IPS-11a (cell line): ENCODE results near the gene TNFAIP8L3.
"Not testable (repeated sequence)": the region's sequence is repeated elsewhere in the genome, so short reads cannot be mapped to it uniquely, and the experiment has no call there.

Source experiments
- H3K4me3 ChIP-seq: one replicate; pipeline ENCODE4 v1.5.1; 2013; ENCODE audit warnings: low read depth, low read length, control low read depth

Gene TNFAIP8L3

DNA sequence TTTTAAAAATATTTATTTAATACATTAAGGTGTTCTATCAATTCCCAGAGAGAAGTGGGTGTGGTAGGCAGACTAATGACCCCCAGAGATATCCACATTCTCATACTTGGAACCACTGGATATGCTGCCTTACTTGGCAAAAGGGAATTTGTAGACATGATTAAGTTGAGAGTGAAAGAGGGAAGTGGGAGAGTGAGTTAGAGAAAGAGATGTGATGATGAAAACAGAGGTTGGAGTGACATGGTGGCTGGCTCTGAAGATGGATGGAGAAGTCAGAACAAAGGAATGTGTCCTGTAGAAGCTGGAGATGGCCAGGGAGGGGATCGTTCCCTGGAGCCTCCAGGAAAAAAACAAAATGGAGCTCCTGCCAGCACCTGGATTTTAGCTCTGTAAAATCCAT, 32.0 kb downstream of the TNFAIP8L3 start:
- no peak overlapping the region for H3K4me3 ChIP-seq

DNA sequence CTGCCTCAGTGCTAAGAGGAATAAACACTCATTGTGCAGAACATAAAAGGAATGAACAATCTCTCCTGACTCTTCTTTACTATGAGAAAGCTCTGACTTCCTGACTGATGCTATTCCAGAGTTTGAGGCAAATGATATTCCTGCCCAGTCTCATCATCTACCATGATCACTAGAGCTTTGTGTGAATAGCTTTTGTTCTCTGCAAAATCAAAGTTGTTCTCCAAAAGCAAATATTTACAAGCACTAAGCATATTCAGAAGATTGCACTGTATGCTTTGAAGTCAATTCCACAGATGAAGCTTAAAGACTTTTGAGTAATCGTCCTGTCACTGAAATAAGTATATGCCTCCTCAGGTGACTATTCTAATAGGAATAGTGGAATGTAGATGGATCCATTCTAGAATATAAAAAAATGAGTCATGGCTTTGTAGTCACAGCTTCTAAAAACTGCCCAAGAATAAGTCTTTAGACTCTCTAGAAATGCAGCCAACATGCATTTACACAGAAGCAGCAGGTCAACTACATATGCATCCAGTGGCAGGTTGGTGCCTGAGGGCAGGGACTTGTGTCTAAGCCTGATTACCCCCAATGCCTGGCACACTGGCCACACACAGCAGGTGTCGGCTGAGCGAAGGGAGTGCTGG, 34.6 kb downstream of the TNFAIP8L3 start:
- H3K4me3 ChIP-seq = no peak overlapping the region

DNA sequence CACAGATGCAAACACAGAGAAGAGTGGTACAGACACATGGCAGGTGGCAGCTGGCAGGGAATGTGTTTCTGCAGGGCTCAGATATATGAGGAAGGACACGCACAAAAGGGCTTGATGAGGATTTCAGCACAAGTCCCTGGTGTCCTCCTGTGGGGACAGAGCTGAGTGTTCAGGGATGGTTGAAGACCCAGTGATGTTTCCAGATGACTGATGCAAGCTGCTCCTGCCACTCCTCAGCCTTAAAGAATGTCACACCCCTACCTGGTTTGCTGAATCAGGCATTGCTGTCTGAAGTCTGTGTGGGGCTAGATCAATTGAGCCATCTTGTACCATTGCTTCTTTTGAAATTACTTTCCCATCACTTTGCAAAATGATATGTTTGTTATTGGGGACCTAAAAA, 40.2 kb downstream of the TNFAIP8L3 start:
- H3K4me3 ChIP-seq = no peak overlapping the region

DNA sequence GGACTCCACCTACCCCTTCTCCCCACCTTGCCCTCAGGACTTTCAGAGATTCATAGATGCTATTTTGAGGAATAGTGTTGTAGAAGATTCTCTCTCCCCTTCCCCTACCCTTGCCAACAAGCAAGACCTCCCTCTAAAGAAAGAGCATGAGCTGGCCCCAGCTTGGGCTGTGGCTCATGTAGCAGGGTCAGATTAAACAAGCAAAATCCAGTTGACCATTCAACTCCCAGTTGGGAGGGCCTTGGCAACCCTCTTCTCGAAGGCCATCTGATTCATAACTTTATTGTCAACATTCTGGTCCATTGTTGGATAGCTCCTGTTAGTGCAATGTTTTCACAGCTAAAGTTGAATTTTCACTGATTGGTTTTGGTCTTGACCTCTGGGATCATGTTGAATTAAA, 41.1 kb downstream of the TNFAIP8L3 start:
- H3K4me3 ChIP-seq = no peak overlapping the region

DNA sequence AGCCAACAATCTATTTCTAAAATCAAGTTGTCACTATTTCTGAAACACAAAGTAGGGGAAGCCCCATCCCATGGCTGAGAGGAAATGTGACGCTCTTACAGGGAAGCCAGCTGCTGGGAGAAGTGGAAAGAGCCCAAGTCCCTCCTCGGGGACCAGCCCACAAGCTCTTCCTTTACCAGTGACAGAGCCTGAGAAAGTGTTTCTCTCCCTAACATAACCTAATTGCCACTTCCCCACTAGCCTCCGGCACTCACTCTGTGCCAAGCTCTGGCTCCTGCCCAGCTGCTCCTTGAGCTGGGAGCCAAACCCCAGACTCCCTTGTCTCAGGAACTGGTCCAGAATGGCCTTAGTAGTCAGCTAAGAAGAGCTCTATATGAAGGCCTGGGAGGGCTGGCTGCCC, 42.9 kb downstream of the TNFAIP8L3 start:
- no peak overlapping the region for H3K4me3 ChIP-seq

DNA sequence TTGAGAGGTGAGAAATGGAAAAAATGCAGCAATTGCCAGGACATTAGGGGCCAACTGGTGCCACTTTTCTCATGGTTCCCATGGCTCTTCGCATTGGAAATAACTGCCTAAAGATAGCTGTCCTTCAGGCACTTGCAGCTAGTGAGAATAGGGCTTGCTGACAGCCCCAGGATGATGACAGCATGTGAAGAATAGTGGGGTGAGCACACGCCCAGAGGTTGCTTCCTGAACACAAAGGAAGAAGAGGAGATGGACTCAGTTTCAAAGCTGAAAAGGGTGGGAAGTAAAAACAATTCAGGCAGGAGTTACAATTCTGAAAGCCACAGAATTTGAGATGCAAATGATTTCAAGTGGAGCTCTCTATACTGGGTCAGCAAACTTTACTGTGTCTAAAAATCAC, 45.6 kb downstream of the TNFAIP8L3 start:
- H3K4me3 ChIP-seq = no peak overlapping the region

DNA sequence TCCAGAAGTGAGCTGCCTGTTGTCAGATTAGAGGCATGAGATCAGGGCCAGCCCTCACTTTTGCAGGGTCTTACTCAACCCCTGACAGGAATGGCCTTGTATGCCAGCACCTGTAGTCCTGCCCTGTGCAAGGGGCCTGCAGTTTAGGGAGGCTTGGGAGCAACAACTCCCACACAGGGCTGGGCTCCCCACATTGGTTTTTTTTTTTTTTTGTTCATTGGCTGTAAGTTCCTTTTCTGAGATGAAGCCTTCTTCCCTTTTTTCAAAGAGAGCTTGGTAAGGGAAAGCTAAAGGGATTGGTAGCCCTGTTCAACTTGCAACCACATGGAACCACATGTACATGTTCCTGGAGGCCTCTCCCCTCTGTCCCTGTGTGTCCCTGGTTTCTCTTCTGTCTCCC, 46.4 kb downstream of the TNFAIP8L3 start:
- no peak overlapping the region for H3K4me3 ChIP-seq

DNA sequence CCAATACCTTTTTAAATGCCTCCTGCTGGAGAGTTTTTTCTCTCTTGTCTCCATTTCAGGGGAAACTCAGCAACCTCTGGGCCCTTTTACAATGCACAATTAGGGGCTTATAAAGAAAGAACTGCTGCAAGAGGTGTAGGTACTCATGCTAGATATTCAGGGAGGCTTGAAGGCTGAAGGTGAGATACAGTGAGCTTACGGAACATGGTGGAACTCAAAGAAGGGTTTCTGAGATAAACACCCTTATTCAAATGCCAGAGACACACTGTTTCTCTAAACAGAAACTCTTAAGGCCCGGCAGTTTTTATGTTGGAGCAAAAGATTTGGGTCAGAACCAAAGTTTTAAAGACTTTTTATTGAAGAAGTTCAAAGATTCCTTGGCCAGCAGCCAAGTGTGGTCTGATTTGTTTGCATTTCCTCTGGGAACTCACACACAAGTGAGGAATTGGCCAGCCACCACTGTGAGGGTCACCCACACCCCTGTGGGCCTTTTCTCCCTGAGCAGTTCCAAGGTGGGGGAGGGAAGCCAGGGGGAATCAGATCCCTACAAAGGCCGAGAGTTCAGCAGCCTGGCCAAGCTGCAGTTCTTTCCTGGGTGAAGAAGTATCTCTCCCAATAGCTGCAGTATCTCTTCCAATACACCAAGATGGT, 47.8 kb downstream of the TNFAIP8L3 start:
- no peak overlapping the region for H3K4me3 ChIP-seq

DNA sequence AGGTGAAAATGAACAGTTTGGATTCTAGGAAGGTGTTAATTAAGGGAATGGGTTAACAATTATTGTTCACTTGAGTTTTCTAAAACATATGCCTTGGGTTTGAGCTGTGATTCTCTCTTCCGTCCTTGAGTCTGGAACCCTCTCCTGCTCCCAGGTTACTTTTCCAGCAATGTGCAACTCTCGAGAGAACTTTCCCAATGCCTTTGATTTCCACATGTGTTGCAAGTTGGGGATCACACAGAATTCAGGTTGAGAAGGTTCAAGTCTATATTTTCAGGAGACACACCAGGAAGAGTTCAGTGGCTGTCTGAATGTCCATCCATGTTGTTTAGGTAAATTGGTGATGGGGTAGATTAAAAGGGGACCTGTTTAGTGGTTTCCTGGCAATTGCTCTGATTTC, 48.7 kb downstream of the TNFAIP8L3 start:
- H3K4me3 ChIP-seq = no peak overlapping the region

DNA sequence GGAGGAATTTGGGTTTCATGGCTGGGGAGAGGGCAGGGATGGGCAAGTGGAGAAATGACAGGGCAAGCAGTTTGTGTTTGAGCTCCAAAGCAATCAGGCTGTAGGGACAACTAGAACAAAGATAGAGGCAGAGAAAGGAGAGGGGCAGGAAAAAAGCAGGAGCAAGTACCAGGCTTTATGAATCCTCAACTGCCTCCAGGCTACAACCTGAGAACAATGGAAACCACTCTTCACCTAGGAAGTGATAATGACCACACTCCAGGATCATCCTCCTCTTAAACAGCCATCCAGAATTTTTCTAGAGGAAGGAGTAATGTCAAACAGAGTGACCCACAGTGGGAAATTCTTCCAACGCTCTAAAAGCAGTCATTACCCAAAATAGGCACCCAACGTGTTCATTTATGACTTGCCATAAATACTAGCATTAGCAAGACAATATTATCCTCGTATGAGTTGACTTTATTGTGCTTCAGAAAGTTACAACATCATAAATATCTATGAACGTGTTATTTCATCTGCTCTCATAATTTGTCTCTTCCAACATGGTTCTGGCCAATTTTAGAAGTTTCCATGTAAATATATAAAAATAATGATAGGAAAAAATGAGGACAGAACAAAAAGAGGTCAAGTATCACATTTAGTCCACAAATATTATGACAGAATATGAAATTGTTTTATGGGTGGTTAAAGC, 50.5 kb downstream of the TNFAIP8L3 start:
- no peak overlapping the region for H3K4me3 ChIP-seq

DNA sequence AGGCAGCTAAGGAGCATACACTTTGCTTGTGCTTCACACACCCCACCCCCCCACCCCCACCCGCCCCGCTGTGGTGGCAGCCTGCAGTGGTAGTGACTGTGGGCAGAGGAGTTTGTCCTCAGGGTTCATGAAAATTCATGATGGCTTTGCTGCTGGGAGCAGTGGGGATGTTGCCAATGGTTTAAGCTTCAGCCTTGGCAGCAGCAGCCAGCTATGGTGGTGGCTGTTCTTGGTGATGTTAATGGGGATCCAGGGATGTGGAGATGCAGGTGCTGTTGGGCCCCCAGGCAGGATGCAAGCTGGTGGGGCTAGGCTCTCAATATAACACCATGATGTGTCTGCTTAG, 55.8 kb downstream of the TNFAIP8L3 start:
- no peak overlapping the region for H3K4me3 ChIP-seq

DNA sequence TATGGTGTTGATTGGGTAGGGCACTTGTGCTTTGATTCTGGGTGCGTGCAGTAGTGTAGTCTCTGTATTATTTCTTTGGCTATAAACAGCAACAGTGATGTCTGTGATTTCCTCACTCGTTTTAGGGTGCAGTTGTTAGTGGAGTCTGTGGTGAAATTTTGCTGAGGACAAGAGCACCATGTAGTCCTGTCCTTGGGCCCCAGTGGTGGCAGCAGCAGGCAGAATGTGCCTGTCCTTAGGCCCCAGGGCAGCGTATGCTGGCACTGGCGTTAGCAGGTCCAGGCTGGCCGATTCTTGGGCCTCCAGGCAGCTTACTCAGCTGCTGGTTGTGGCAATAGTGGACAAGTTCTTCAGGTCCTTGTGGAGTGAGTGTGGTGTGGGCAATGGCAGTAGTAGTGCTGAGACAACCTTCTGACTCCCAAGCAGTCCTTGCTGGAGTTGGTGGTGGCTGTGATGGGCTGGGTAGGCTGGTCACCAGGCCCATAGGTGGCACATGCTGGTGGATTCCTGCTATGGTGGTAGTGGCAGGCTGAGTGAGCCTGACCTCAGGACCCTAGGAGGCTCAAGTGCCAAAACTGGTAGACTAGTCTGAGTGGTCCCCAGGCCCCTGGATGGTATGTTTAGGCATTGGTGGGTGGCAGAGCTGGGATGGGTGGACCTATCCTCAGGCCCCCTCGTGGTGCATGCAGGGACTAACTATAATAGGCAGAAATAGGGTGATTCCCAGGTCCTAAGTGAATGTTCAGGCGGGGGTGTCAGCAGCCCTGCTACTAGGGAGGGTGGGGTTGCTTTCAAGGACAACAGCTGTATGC, 56.3 kb downstream of the TNFAIP8L3 start:
- H3K4me3 ChIP-seq = no peak overlapping the region

DNA sequence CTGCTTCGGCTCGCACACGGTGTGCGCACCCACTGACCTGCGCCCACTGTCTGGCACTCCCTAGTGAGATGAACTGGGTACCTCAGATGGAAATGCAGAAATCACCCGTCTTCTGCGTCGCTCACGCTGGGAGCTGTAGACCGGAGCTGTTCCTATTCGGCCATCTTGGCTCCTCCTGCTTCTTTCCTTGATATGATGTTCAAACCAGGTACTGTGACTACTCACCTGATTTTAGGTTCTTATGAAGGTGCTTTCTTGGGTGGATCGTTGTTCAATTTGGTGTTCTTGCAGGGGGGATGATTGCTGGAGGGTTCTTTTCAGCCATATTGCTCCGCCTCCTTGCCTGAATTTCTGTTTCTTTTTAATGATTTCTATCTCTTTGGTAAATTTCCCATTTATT, 57.2 kb downstream of the TNFAIP8L3 start:
- not testable (repeated sequence) for H3K4me3 ChIP-seq

DNA sequence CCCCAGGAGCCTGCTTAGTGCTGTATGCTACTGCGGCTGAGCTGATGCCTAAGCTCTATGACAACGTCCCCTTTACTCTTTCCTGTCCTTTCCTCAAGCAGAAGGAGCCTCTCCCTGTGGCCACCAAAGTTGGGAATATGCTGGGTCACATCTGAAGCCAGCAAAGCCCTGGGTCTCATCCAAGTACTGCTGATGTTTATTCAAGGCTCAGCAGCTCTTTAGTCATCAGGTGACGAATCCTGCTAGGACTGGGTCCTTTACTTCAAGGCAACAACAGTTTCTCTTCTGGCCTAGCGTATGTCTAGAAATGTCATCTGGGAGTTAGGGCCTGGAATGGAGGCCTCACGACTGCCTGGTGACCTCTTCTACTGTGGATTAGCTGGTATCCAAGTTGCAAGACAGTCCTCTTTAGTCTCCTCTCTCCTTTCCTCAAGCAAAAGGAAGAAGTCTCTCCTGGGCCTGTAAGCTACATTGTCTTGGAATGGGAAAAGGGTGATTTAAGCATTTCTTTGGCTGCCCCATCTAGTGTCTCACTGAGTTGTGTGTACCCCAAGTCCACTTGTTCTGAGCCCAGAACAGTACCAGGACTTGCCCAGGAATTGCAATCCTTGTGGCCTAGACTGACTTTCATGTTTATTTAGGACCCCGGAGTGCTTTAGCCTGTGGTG, 63.9 kb downstream of the TNFAIP8L3 start:
- H3K4me3 ChIP-seq = no peak overlapping the region

DNA sequence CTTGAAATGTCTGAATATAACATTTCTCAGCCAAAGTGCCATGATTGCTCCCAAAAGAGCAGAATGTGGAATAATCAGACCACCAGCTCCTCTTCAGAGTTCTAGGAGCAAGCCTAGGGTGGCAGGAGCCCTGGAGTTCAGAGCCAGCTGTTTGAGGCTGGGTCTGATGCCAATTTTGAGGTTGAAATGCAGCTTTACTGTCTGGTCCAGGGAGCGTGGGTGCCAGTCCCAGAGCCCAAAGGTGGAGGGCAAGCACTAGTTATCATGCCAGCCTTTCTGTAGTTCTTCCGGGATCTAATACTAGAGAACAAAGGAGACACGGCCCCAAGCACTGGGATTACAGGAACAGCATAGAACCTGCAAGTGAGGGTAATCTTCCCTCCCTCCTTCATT, 69.3 kb downstream of the TNFAIP8L3 start:
- no peak overlapping the region for H3K4me3 ChIP-seq

DNA sequence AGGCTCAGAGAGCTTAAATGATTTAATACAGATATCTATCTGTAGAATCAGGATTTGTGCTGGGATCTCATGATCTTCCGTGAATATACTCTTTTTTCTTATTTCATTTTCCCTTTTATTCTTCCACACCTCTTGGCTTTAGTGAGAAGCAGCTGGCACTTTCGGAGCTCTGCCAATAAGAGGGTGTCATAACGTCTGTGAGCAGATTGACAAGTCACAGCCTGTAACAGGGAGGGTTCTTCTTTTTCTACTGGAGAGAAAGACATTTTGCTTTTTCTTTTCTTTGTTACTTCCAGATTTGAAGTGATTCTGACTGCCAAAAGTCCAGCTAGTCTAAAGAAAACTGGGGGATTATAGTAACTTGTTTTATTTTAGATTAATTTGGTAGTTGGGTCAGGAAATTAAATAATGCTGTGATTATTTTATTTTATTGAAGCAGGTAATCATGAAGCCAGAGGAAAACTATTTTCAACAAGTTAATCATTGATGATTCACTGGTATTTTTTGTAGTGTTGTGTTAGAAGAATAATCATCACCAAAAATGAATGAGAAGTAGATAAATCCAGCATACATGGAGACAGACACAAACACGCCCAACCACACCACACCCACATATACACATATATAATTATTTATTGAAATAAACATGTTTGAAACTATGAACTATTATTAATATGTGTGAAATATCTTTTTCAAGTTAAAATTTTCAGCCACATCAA, 69.8 kb downstream of the TNFAIP8L3 start:
- no peak overlapping the region for H3K4me3 ChIP-seq

DNA sequence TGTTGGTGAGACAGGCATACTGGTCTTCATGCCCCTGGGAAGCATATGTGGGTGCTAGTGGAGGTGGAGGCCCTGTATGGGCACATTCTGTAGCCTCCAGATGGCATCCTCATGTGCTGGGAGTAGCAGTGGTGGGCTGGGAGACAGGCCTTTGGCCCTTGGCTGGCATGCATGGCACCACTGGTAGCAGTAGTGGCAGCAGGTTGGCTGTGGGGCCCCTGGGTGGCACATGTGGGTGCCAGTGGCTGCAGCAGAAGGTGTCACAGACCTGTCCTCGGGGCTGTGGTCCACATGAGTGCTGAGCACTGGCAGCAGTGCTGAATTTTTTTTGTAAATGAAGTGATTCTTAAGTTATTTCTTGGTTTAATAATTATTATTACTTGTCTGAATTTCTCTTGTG, 71.2 kb downstream of the TNFAIP8L3 start:
- no peak overlapping the region for H3K4me3 ChIP-seq

DNA sequence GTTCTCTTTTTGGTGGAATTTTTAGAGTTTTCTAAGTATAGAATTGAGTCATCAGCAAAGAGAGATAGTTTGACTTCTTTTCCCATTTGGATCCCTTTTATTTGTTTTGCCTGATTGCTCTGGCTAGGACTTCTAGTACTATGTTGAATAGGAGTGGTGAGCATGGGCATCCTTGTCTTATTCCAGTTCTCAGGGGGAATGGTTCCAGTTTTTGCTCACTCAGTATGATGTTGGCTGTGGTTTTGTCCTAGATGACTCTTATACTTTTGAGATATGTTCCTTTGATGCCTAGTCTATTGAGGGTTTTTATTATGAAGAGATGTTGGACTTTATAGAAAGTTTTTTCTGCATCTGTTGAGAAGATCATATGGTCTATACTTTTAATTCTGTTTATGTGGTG, 72.5 kb downstream of the TNFAIP8L3 start:
- no peak overlapping the region for H3K4me3 ChIP-seq

DNA sequence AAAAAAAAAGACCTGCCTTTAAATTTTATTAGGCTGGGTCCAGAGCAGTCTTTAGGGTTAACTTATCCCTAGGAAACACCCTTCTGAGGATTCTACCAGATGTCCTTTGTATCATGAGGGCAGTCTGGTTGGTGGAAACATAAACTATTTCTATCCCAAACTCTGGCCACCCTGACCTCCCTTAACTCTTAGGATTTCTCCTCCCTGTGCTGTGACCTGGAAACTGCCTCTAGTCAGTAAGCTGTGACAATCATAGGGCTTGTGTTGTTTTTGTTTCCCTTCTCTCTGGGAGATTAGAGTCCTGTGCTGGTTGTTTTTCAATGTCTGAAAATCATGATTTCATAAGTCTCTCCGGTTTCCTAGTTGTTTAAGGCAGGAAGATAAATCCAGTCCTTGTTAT, 78.1 kb downstream of the TNFAIP8L3 start:
- no peak overlapping the region for H3K4me3 ChIP-seq

DNA sequence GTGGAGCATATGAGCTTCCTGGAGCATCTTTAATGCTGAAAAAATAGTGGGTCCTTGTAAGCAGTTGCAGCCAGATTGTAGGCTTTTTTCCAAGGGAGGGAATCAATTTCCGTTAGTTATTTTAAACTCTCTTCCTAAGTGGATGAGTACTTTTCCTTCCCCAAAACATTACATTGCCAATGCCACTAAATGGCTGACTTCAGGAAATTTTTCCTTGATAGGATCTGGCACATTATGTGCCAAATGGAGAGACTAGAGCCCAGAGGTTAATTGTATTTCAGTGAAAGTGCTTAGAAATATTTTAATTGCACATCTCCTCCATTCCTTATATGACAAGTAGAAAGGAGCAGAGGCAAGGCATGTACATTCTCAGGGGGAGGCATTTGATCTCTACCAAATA, 83.5 kb downstream of the TNFAIP8L3 start:
- H3K4me3 ChIP-seq = no peak overlapping the region
